Activated CD4-positive, alpha-beta memory T cell treated with anti-CD3 and anti-CD28 coated beads for 36 hours (primary cell): ENCODE data around the gene ZFP36L2. TPM values are rescaled to one million over a fixed set of nuclear protein-coding genes. Genes with fewer than 3 reads are reported as not detected.
A peak's percentile ranks its signal among the peaks of the same experiment; 100 is the strongest.
"Not testable (repeated sequence)": the region's sequence is repeated elsewhere in the genome, so short reads cannot be mapped to it uniquely, and the experiment has no call there.

Experiments used
- CTCF ChIA-PET: fragments of 350-600 bp; sonication (Branson Sonifier 250); formaldehyde crosslinking; loops from one replicate; lab custom pipeline; 2021; ENCODE audit warnings: antibody characterized with exemption, inconsistent platforms; lab: Charles Lee
- POLR2A ChIA-PET: fragments of 350-600 bp; sonication (Branson Sonifier 250); formaldehyde crosslinking; loops from one replicate; lab custom pipeline; 2021; ENCODE audit warnings: antibody characterized with exemption; lab: Charles Lee
- DNase-seq: peaks from one replicate; pipeline ENCODE4 v3.0.0-alpha.2; 2020
- H3K27ac Mint-ChIP-seq: one replicate; pipeline ENCODE4 v1.8.0; 2021; ENCODE audit warnings: mixed read lengths
- H3K27me3 Mint-ChIP-seq: one replicate; pipeline ENCODE4 v1.8.0; 2021; ENCODE audit warnings: mixed read lengths
- H3K36me3 Mint-ChIP-seq: one replicate; pipeline ENCODE4 v1.8.0; 2021; ENCODE audit warnings: mixed read lengths
- H3K4me1 Mint-ChIP-seq: one replicate; pipeline ENCODE4 v1.8.0; 2021; ENCODE audit warnings: low read depth, mixed read lengths
- H3K4me3 Mint-ChIP-seq: one replicate; pipeline ENCODE4 v1.8.0; 2021; ENCODE audit warnings: mild to moderate bottlenecking, mixed read lengths
- H3K9me3 Mint-ChIP-seq: one replicate; pipeline ENCODE4 v1.8.0; 2021; ENCODE audit warnings: mixed read lengths
- intact Hi-C: fragments of 100-400 bp; cut with micrococcal nuclease; formaldehyde crosslinking; loops from one replicate; pipeline ENCODE4 v1.15.1; 2023
- total RNA-seq, 2 experiments: library from RNA; stranded (reverse); gene quantifications; one replicate each; pipeline ENCODE4 v1.2.3, GENCODE V29; 2021

The ZFP36L2 gene
- total RNA-seq, 2 experiments from 2014 or later, result 78.4 to 79.8 TPM

GRCh38 chr2:43191947-43192516 lies 34.4 kb downstream of the ZFP36L2 start:
- no peaks in the 10 kb centered on the region for H3K36me3 Mint-ChIP-seq
- intact Hi-C loops, result no loop called here
- no peaks in the 10 kb centered on the region for H3K9me3 Mint-ChIP-seq
- peak overlapping the region; percentile 97 for H3K27ac Mint-ChIP-seq
- peaks cover 58% of the 10 kb centered on the region for H3K4me1 Mint-ChIP-seq
- H3K27me3 Mint-ChIP-seq, result no peaks in the 10 kb centered on the region
- ChIA-PET CTCF (interaction anchor here (0.6 to 2.7 kb wide), 13 partner anchors 10 to 62 kb away, joined by 3 to 14 read pairs (median 5); no protein-coding TSS in a partner anchor), POLR2A (interaction anchor here (1.0 to 4.4 kb wide), 2 partner anchors 11 to 17 kb away, joined by 3 to 33 read pairs; no protein-coding TSS in a partner anchor)
- H3K4me3 Mint-ChIP-seq, result no peak overlapping the region
- peak; percentile 64 for DNase-seq

DNA sequence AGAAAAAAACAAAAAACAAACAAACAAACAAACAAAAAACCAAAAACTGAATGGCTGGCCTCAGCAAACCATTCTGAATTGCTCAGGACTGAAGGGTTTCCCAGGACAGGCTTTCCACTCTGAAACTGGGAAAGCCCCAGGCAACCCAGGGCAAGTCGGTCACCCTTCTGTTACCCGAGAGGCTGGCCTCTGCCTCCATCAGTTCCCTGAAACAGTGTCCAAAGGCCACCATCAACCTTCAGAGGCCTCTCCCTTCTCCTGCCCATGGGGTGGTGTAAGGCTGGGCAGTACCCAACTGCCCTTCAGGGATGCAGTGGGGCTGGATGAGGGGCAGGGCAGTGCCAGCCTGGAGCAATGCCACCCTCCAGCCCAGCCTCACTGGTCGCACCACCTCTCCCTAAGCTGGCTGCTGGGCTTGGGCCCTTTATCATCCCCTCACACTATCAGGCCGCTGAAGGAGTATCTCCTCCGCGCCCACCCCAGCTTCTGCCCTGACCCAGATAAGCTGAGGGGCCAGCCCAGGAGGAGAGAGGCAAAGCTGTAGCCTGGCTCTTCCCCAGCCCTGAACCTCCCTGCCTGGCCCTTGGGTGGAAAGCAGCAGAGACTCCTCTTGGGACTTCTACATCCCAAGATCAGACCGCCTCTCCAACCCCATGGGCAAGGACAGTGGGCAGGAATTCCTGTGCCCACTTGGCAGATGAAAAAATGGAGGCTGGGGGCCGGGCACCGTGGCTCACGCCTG lies 35.9 kb downstream of the ZFP36L2 start:
- intact Hi-C loops, result no loop called here
- Mint-ChIP-seq H3K9me3 (no peaks in the 10 kb centered on the region), H3K4me1 (peaks cover 59% of the 10 kb centered on the region), H3K36me3 (no peaks in the 10 kb centered on the region), H3K4me3 (no peak overlapping the region), H3K27ac (no peak overlapping the region), H3K27me3 (no peaks in the 10 kb centered on the region)
- ChIA-PET POLR2A (no interaction called here), CTCF (interaction anchor here (0.7 to 1.9 kb wide), 2 partner anchors 16 to 27 kb away, joined by 4 to 5 read pairs; no protein-coding TSS in a partner anchor)
- DNase-seq, result no peak

- H3K27me3 Mint-ChIP-seq, H3K4me3 Mint-ChIP-seq, CTCF ChIA-PET, intact Hi-C loops, H3K9me3 Mint-ChIP-seq, DNase-seq, H3K36me3 Mint-ChIP-seq, POLR2A ChIA-PET, H3K27ac Mint-ChIP-seq: not testable (repeated sequence)
- peaks cover 60% of the 10 kb centered on the region for H3K4me1 Mint-ChIP-seq
Measured at GRCh38 chr2:43189861-43190260, 36.5 kb downstream of the ZFP36L2 start.

- no peak overlapping the region for H3K4me3 Mint-ChIP-seq
- no peaks in the 10 kb centered on the region for H3K36me3 Mint-ChIP-seq
- H3K27me3 Mint-ChIP-seq, result no peaks in the 10 kb centered on the region
- no peaks in the 10 kb centered on the region for H3K9me3 Mint-ChIP-seq
- no peak overlapping the region for H3K27ac Mint-ChIP-seq
- CTCF ChIA-PET, result interaction anchor here (0.7 to 1.3 kb wide), 2 partner anchors 32 to 56 kb away, joined by 3 read pairs; no protein-coding TSS in a partner anchor
- intact Hi-C loops, result no loop called here
- peaks cover 60% of the 10 kb centered on the region for H3K4me1 Mint-ChIP-seq
- POLR2A ChIA-PET, result interaction anchor here (0.7 kb wide), 1 partner anchor 11 kb away, joined by 3 read pairs; no protein-coding TSS in a partner anchor
- no peak for DNase-seq
Measured at GRCh38 chr2:43188561-43189386, 37.6 kb downstream of the ZFP36L2 start.

GRCh38 chr2:43186679-43187374 lies 39.6 kb downstream of the ZFP36L2 start:
- Mint-ChIP-seq H3K4me1 (peaks cover 44% of the 10 kb centered on the region), H3K27me3 (no peaks in the 10 kb centered on the region), H3K36me3 (no peaks in the 10 kb centered on the region), H3K27ac (no peak overlapping the region), H3K9me3 (no peaks in the 10 kb centered on the region), H3K4me3 (no peak overlapping the region)
- POLR2A ChIA-PET, result no interaction called here
- intact Hi-C loops, result no loop called here
- CTCF ChIA-PET, result interaction anchor here (1.2 to 1.5 kb wide), 3 partner anchors 12 to 42 kb away, joined by 3 to 6 read pairs (median 6); no protein-coding TSS in a partner anchor
- DNase-seq, result no peak

GRCh38 chr2:43186321-43186678 lies 40.1 kb downstream of the ZFP36L2 start:
- CTCF ChIA-PET, result interaction anchor here (1.2 to 1.5 kb wide), 2 partner anchors 12 to 43 kb away, joined by 3 to 6 read pairs; no protein-coding TSS in a partner anchor
- no peak overlapping the region for H3K4me3 Mint-ChIP-seq
- H3K27me3 Mint-ChIP-seq, result no peaks in the 10 kb centered on the region
- H3K27ac Mint-ChIP-seq, result peak overlapping the region; percentile 85
- no peak for DNase-seq
- POLR2A ChIA-PET, result interaction anchor here (1.0 kb wide), 1 partner anchor 37 kb away, joined by 3 read pairs; no protein-coding TSS in a partner anchor
- peaks cover 43% of the 10 kb centered on the region for H3K4me1 Mint-ChIP-seq
- intact Hi-C loops, result no loop called here
- H3K9me3 Mint-ChIP-seq, result no peaks in the 10 kb centered on the region
- H3K36me3 Mint-ChIP-seq, result no peaks in the 10 kb centered on the region

DNA sequence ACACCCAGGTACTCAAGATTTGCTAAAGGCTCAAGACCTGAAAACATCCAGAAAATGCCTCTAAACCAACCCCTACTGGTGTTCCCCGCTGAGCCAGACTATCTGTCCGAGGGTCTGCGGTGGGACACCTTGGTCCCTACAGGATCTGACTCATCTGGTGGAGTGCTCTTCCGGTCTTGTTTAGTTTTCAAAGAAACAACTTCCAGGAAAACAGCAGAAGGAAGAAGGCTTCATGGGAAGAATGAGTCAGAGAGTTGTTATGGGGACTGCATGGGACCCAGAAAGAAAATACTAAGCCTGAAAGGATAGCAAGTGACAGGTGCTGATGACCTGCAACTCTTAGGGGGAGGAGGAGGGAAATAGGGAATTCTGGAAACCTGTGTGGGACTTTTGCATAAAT lies 41.3 kb downstream of the ZFP36L2 start:
- intact Hi-C loops, result loop anchor here (2.0 kb wide), 2 partner anchors 26 to 54 kb away; no protein-coding TSS in a partner anchor
- Mint-ChIP-seq H3K9me3 (no peaks in the 10 kb centered on the region), H3K27me3 (no peaks in the 10 kb centered on the region), H3K36me3 (no peaks in the 10 kb centered on the region), H3K4me3 (no peak overlapping the region), H3K4me1 (peaks cover 49% of the 10 kb centered on the region), H3K27ac (peak overlapping the region; percentile 85)
- ChIA-PET CTCF (interaction anchor here (1.3 kb wide), 1 partner anchor 15 kb away, joined by 3 read pairs; no protein-coding TSS in a partner anchor), POLR2A (interaction anchor here (1.0 to 1.5 kb wide), 4 partner anchors 9 to 40 kb away, joined by 3 to 4 read pairs (median 3); no protein-coding TSS in a partner anchor)
- peak; percentile 52 for DNase-seq

DNA sequence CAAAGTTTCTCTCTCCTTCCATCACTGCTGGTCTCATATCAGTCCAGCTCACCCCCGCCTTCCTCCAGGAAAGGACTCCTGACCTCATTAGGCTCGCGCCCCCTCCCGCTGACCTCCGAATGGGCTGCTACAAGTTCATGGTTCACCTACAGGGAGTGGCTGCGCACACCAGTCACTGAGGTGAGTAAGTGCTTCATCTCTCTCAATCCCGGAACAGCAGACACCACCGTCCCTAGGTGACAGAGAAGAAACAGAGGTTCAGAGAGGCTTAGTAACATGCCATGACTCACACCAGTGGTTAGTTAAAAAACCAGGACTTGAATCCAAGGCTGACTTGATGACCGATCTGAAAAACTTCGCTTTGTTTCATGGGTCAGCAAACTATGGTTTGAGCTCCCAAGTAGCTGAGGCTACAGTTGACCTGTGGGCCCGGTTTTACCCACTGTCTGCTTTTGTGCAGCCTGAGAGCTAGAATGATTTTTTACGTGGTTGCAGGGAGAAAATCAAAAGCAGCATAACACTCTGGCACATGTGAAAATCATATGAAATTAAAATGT lies 42.0 kb downstream of the ZFP36L2 start:
- POLR2A ChIA-PET, result interaction anchor here (0.5 to 1.5 kb wide), 4 partner anchors 10 to 40 kb away, joined by 3 to 4 read pairs (median 3); no protein-coding TSS in a partner anchor
- H3K4me3 Mint-ChIP-seq, result peak overlapping the region; percentile 48
- peaks cover 50% of the 10 kb centered on the region for H3K4me1 Mint-ChIP-seq
- DNase-seq, result peak; percentile 85
- no peaks in the 10 kb centered on the region for H3K27me3 Mint-ChIP-seq
- peak overlapping the region; percentile 85 for H3K27ac Mint-ChIP-seq
- H3K9me3 Mint-ChIP-seq, result no peaks in the 10 kb centered on the region
- intact Hi-C loops, result loop anchor here (1.0 to 2.0 kb wide), 4 partner anchors 10 to 54 kb away; no protein-coding TSS in a partner anchor
- H3K36me3 Mint-ChIP-seq, result no peaks in the 10 kb centered on the region
- CTCF ChIA-PET, result interaction anchor here (1.0 to 1.3 kb wide), 2 partner anchors 10 to 15 kb away, joined by 3 read pairs; no protein-coding TSS in a partner anchor

- Mint-ChIP-seq H3K9me3 (no peaks in the 10 kb centered on the region), H3K36me3 (no peaks in the 10 kb centered on the region), H3K27me3 (no peaks in the 10 kb centered on the region), H3K4me3 (no peak overlapping the region), H3K4me1 (peaks cover 57% of the 10 kb centered on the region), H3K27ac (peak overlapping the region; percentile 85)
- ChIA-PET CTCF (interaction anchor here (1.0 to 1.3 kb wide), 2 partner anchors 9 to 14 kb away, joined by 3 read pairs; no protein-coding TSS in a partner anchor), POLR2A (interaction anchor here (0.5 to 1.5 kb wide), 3 partner anchors 9 to 41 kb away, joined by 3 read pairs; no protein-coding TSS in a partner anchor)
- intact Hi-C loops, result loop anchor here (1.0 to 2.0 kb wide), 4 partner anchors 9 to 53 kb away; no protein-coding TSS in a partner anchor
- DNase-seq, result no peak
Measured at GRCh38 chr2:43183743-43184142, 42.7 kb downstream of the ZFP36L2 start.

GRCh38 chr2:43180897-43181296 lies 45.5 kb downstream of the ZFP36L2 start:
- H3K27ac Mint-ChIP-seq, result no peak overlapping the region
- H3K4me3 Mint-ChIP-seq, result no peak overlapping the region
- H3K4me1 Mint-ChIP-seq, result peaks cover 69% of the 10 kb centered on the region
- ChIA-PET CTCF (interaction anchor here (0.6 to 2.0 kb wide), 4 partner anchors 10 to 304 kb away, joined by 3 to 6 read pairs (median 3); no protein-coding TSS in a partner anchor), POLR2A (interaction anchor here (0.6 to 1.4 kb wide), 3 partner anchors 12 to 46 kb away, joined by 3 to 7 read pairs (median 4); partner anchors contain the start of gene ZFP36L2)
- no peaks in the 10 kb centered on the region for H3K36me3 Mint-ChIP-seq
- intact Hi-C loops, result no loop called here
- no peaks in the 10 kb centered on the region for H3K9me3 Mint-ChIP-seq
- no peak for DNase-seq
- H3K27me3 Mint-ChIP-seq, result no peaks in the 10 kb centered on the region
